Type B pancreatic cell (in vitro differentiated cells): ENCODE data around the gene FCHO1. TPM values are rescaled to one million over a fixed set of nuclear protein-coding genes. Genes with fewer than 3 reads are reported as not detected.

ENCODE experiments used
- DNase-seq: peaks from one replicate; pipeline ENCODE4 v3.0.0; 2021; ENCODE audit warnings: mixed read lengths; ENCODE audit not compliant: unreplicated experiment; ENCODE audit errors: extremely low spot score
- H3K27ac Mint-ChIP-seq: 2 replicates; pipeline ENCODE4 v1.8.0; 2021; ENCODE audit warnings: mild to moderate bottlenecking, mixed read lengths
- H3K27me3 Mint-ChIP-seq: 2 replicates; pipeline ENCODE4 v1.8.0; 2021; ENCODE audit warnings: mixed read lengths
- H3K36me3 Mint-ChIP-seq: 2 replicates; pipeline ENCODE4 v1.8.0; 2021; ENCODE audit warnings: mixed read lengths
- H3K4me1 Mint-ChIP-seq: one replicate; pipeline ENCODE4 v1.8.0; 2021; ENCODE audit warnings: mixed read lengths; ENCODE audit not compliant: unreplicated experiment
- H3K4me3 Mint-ChIP-seq: 2 replicates; pipeline ENCODE4 v1.8.0; 2021; ENCODE audit warnings: mild to moderate bottlenecking, mixed read lengths
- H3K9me3 Mint-ChIP-seq: 2 replicates; pipeline ENCODE4 v1.8.0; 2021; ENCODE audit warnings: mixed read lengths
- total RNA-seq: library from RNA; stranded (reverse); gene quantifications from 2 replicates; pipeline ENCODE4 v1.2.1, GENCODE V29; 2021; ENCODE audit warnings: low replicate concordance
- TF ChIP-seq, protein P1 (sequence below): fragments of 200-600 bp; sonication (generic); conservative IDR thresholded peaks from 2 replicates; pipeline ENCODE4 v1.5.0; 2021; ENCODE audit warnings: antibody characterized with exemption, mild to moderate bottlenecking

The FCHO1 gene
- total RNA-seq, 1 donor from 2014 or later, result 4.4 TPM

DNA sequence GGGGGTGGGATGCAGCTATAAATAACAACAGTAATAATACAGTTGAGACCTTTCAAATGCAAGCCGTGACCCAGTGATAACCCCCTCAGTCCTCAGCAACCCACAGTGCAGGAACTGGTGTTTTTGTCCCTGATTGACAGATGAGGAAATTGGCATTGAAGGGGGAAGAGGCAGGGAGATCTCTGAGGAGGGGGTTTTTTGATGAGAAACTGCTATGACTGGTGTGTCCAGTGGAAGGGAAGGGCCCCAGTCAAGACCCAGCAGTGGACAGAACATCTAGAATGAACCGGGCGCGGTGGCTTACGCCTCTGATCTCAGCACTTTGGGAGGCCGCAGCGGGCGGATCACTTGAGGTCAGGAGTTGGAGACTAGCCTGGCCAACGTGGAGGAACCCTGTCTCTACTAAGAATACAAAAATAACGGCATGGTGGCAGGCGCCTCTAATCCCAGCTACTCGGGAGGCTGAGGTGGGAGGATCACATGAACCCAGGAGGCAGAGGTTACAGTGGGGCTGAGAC lies 30.1 kb upstream of the FCHO1 start:
- no peaks in the 10 kb centered on the region for H3K9me3 Mint-ChIP-seq
- no peaks in the 10 kb centered on the region for H3K27me3 Mint-ChIP-seq
- peak overlapping the region; percentile 90 for H3K4me3 Mint-ChIP-seq
- peaks cover 20% of the 10 kb centered on the region for H3K4me1 Mint-ChIP-seq
- no peak for DNase-seq
- TF ChIP-seq, protein P1, sequence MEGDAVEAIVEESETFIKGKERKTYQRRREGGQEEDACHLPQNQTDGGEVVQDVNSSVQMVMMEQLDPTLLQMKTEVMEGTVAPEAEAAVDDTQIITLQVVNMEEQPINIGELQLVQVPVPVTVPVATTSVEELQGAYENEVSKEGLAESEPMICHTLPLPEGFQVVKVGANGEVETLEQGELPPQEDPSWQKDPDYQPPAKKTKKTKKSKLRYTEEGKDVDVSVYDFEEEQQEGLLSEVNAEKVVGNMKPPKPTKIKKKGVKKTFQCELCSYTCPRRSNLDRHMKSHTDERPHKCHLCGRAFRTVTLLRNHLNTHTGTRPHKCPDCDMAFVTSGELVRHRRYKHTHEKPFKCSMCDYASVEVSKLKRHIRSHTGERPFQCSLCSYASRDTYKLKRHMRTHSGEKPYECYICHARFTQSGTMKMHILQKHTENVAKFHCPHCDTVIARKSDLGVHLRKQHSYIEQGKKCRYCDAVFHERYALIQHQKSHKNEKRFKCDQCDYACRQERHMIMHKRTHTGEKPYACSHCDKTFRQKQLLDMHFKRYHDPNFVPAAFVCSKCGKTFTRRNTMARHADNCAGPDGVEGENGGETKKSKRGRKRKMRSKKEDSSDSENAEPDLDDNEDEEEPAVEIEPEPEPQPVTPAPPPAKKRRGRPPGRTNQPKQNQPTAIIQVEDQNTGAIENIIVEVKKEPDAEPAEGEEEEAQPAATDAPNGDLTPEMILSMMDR, result no peak
- peak overlapping the region; percentile 29 for H3K27ac Mint-ChIP-seq
- peaks cover 3% of the 10 kb centered on the region for H3K36me3 Mint-ChIP-seq

DNA sequence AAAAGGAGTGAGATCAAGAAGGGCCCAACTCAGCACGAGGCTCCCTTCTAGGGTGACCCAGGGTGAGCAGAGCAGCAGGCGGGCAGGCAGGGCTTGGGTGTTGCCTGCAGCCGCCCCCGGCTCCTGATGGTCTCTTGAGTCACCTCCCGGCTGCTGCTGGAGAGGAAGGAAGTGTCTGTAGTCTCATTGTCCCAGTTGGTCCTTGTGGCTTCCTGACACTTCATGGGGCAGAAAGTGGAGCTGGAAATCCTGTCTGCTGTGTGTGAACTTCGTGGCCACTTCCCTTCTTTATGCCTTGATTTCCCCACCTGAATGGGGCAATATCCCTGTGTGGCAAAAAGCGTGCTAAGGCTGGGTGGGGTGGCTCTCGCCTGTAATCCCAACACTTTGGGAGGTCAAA lies 29.5 kb upstream of the FCHO1 start:
- H3K4me1 Mint-ChIP-seq, result peaks cover 20% of the 10 kb centered on the region
- peak overlapping the region; percentile 29 for H3K27ac Mint-ChIP-seq
- TF ChIP-seq, protein P1, result no peak
- peaks cover 3% of the 10 kb centered on the region for H3K36me3 Mint-ChIP-seq
- no peaks in the 10 kb centered on the region for H3K9me3 Mint-ChIP-seq
- no peak for DNase-seq
- H3K4me3 Mint-ChIP-seq, result peak overlapping the region; percentile 90
- H3K27me3 Mint-ChIP-seq, result no peaks in the 10 kb centered on the region

DNA sequence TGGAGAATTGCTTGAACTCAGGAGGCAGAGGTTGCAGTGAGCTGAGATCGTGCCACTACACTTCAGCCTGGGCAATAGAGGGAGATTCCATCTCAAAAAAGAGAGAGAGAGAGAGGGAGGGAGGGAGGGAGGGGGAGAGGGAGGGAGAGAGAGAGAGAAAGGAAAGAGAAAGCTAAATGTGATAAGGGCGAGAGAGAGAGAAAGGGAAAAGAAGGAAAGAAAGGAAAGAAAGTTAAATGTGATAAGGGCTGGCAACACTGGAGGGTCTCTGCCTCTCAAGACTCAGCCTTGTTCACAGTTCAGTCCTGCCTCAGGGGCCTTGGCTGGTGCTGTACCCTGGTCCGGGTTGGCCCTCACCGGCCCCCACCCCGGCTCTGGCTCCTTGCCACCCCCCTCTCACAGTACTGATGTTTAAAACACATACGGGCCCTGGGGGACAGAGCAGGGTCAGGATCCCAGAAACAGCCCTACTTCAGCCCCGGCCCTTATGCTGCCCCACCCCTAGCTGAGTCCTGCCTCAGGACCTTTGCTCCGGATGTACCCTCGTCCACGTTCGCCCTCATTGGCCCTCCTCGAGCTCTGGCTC lies 28.5 kb upstream of the FCHO1 start:
- no peaks in the 10 kb centered on the region for H3K9me3 Mint-ChIP-seq
- peaks cover 20% of the 10 kb centered on the region for H3K4me1 Mint-ChIP-seq
- no peak for DNase-seq
- no peak overlapping the region for H3K27ac Mint-ChIP-seq
- H3K36me3 Mint-ChIP-seq, result peaks cover 3% of the 10 kb centered on the region
- H3K4me3 Mint-ChIP-seq, result peak overlapping the region; percentile 20
- TF ChIP-seq, protein P1, result no peak
- no peaks in the 10 kb centered on the region for H3K27me3 Mint-ChIP-seq

DNA sequence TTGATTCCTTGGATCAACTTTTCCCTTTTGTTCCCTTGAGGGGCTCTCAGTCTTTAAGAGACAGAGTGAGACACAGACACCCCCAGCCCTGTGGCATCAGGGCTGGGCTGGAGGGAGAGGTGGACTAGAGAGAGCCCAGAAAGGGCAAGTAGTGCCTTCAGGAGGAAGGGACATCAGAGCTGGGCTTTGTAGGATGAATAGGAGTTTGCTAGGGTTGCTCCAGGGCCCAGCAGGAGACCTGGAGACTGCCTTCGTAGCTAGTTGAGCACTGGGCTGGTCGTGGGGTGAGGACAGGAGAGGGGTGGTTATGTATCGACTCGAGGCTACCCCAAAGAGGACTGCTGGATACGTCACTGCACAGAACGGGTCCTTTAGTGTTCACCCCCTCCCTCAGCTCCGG lies 26.6 kb upstream of the FCHO1 start:
- DNase-seq, result no peak
- H3K36me3 Mint-ChIP-seq, result peaks cover 3% of the 10 kb centered on the region
- H3K4me3 Mint-ChIP-seq, result no peak overlapping the region
- TF ChIP-seq, protein P1, result no peak
- no peaks in the 10 kb centered on the region for H3K9me3 Mint-ChIP-seq
- H3K27ac Mint-ChIP-seq, result peak overlapping the region; percentile 46
- no peaks in the 10 kb centered on the region for H3K27me3 Mint-ChIP-seq
- H3K4me1 Mint-ChIP-seq, result peaks cover 14% of the 10 kb centered on the region

DNA sequence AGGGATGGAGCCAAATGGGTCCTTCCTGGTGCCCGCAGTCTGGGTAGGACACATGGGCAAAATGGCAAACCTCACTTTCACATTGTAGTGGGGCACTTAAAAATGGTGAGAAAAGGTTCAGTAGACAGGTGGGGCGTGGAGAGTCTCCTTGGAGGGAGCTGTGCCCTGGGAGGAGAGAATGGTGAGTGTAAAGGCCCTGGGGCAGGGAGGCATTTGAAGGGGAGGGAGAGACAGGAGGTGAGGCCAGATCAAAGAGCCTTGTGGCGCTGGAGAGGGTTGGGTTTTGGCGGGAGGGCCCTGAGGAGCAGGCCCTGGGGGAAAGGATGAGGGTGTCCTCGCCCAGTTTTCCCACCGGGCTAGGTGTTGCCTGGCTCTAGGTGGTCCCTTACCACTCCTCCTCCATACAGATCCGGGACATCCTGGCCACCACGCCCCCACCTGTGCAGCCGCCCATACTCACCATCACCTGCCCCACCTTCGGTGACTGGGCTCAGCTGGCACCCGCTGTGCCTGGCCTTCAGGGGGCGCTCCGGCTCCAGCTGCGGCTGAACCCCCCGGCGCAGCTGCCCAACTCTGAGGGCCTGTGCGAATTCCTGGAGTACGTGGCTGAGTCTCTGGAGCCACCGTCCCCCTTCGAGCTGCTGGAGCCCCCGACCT lies 25.7 kb upstream of the FCHO1 start:
- Mint-ChIP-seq H3K27ac (no peak overlapping the region), H3K27me3 (no peaks in the 10 kb centered on the region), H3K4me1 (peaks cover 9% of the 10 kb centered on the region), H3K9me3 (no peaks in the 10 kb centered on the region), H3K4me3 (no peak overlapping the region), H3K36me3 (peaks cover 11% of the 10 kb centered on the region)
- no peak for DNase-seq
- TF ChIP-seq, protein P1, result peak; percentile 55
